Glutamatergic neuron (in vitro differentiated cells): Measurements from ENCODE around the gene HHIPL1. TPM values are rescaled to one million over a fixed set of nuclear protein-coding genes. Genes with fewer than 3 reads are reported as not detected.

Experiments
- DNase-seq: peaks from one replicate; pipeline ENCODE4 v3.0.0; 2022
- H3K27ac Mint-ChIP-seq: one replicate; pipeline ENCODE4 v1.8.0; 2020; ENCODE audit warnings: mild to moderate bottlenecking, mixed read lengths, inconsistent platforms; ENCODE audit not compliant: unreplicated experiment
- H3K27me3 Mint-ChIP-seq: one replicate; pipeline ENCODE4 v1.8.0; 2020; ENCODE audit warnings: mild to moderate bottlenecking, moderate library complexity, mixed read lengths, inconsistent platforms; ENCODE audit not compliant: unreplicated experiment
- H3K36me3 Mint-ChIP-seq: one replicate; pipeline ENCODE4 v1.8.0; 2020; ENCODE audit warnings: mild to moderate bottlenecking, mixed read lengths, inconsistent platforms; ENCODE audit not compliant: unreplicated experiment
- H3K4me1 Mint-ChIP-seq: one replicate; pipeline ENCODE4 v1.8.0; 2020; ENCODE audit warnings: mild to moderate bottlenecking, low read depth, mixed read lengths, inconsistent platforms; ENCODE audit not compliant: unreplicated experiment
- H3K4me3 Mint-ChIP-seq: one replicate; pipeline ENCODE4 v1.8.0; 2020; ENCODE audit warnings: mild to moderate bottlenecking, mixed read lengths, inconsistent platforms; ENCODE audit not compliant: unreplicated experiment
- H3K9me3 Mint-ChIP-seq: one replicate; pipeline ENCODE4 v1.8.0; 2020; ENCODE audit warnings: mild to moderate bottlenecking, moderate library complexity, mixed read lengths, inconsistent platforms; ENCODE audit not compliant: unreplicated experiment
- CTCF ChIP-seq: fragments of 200-600 bp; sonication (generic); IDR thresholded peaks from one replicate; pipeline ENCODE4 v1.5.0; 2021; ENCODE audit not compliant: partially characterized antibody, unreplicated experiment
- total RNA-seq: library from RNA; stranded (reverse); fragmentation: NEBNext Ultra II Directional; extraction: Animal tissue kit (Norgen Biotek cat#: 25700); gene quantifications from one replicate; pipeline ENCODE4 v1.2.1, GENCODE V29; 2021; ENCODE audit not compliant: unreplicated experiment

Gene HHIPL1
- total RNA-seq, 1 donor from 2014 or later: 0.47 TPM

DNA sequence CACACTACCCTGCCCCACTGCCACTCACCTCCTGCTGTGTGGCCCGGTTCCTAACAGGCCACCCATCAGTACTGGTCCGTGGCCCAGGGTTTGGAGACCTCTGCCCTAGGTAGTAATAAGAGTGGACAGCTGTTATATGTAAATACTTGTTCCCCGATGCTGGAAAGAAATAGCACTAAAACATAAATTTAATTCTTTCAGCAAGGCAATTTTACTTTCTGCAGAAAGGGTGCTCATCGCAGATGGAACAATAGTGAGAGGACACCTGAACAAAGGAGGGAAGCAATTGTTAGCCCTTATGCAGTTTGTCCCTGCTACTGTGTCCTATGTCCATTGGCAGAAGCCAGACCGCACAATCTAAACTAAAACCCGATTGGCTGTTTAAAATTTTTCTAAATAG is 33.3 kb downstream of the HHIPL1 start:
- H3K9me3 Mint-ChIP-seq: peaks cover 4% of the 10 kb centered on the region
- no peak for DNase-seq
- no peak for TF ChIP-seq CTCF
- no peaks in the 10 kb centered on the region for H3K4me1 Mint-ChIP-seq
- no peak overlapping the region for H3K4me3 Mint-ChIP-seq
- no peak overlapping the region for H3K27ac Mint-ChIP-seq
- H3K27me3 Mint-ChIP-seq: peaks cover 5% of the 10 kb centered on the region
- no peaks in the 10 kb centered on the region for H3K36me3 Mint-ChIP-seq

DNA sequence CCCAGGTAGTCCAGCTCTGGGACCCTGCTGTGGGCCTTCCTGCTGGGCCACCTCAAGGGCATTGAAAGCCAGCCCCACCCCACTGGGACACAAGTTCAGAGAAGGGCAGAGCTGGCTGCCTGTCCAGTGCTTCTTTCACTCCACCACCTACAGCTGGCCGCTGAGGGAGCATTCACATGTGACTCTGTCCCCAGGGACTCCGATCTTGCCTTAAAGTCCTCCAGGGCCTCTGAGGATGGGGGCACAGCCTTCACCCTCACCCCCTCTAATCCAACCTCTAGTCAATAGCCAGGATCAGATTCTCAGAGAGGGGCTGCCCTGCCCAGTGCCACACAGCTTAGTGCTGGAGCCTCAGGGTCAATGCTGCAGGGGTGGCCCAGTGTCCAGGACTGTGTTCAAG is 34.2 kb downstream of the HHIPL1 start:
- peaks cover 4% of the 10 kb centered on the region for H3K9me3 Mint-ChIP-seq
- no peak for TF ChIP-seq CTCF
- DNase-seq: no peak
- H3K27ac Mint-ChIP-seq: no peak overlapping the region
- H3K4me1 Mint-ChIP-seq: no peaks in the 10 kb centered on the region
- peaks cover 8% of the 10 kb centered on the region for H3K27me3 Mint-ChIP-seq
- H3K4me3 Mint-ChIP-seq: no peak overlapping the region
- H3K36me3 Mint-ChIP-seq: no peaks in the 10 kb centered on the region

DNA sequence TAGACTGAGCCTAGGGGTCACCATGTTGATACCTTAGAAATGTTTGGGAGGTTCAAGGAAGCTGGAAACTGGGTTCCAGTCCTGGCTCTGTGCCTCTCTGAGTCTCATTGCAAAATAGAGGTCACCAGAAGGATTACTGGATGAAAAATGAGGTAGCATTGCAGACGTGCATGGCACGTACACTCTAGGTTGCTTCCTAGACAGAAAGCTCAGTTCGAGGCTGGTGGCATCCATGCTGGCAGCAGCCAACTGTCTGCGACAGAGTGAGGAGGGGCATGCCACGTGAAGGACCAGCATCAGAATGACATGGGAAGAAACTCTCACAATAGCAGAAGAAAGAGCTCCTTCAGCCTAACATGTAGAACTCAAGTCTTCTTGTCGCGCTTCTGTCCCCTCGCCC is 34.6 kb downstream of the HHIPL1 start:
- H3K4me3 Mint-ChIP-seq: no peak overlapping the region
- H3K9me3 Mint-ChIP-seq: peaks cover 4% of the 10 kb centered on the region
- H3K4me1 Mint-ChIP-seq: no peaks in the 10 kb centered on the region
- peaks cover 8% of the 10 kb centered on the region for H3K27me3 Mint-ChIP-seq
- H3K36me3 Mint-ChIP-seq: no peaks in the 10 kb centered on the region
- H3K27ac Mint-ChIP-seq: no peak overlapping the region
- no peak for TF ChIP-seq CTCF
- no peak for DNase-seq

GRCh38 chr14:99679996-99680395 is 35.1 kb downstream of the HHIPL1 start:
- Mint-ChIP-seq H3K4me1 (no peaks in the 10 kb centered on the region), H3K36me3 (no peaks in the 10 kb centered on the region), H3K27me3 (peaks cover 8% of the 10 kb centered on the region), H3K9me3 (peaks cover 4% of the 10 kb centered on the region), H3K4me3 (no peak overlapping the region), H3K27ac (no peak overlapping the region)
- no peak for DNase-seq
- TF ChIP-seq CTCF: no peak

DNA sequence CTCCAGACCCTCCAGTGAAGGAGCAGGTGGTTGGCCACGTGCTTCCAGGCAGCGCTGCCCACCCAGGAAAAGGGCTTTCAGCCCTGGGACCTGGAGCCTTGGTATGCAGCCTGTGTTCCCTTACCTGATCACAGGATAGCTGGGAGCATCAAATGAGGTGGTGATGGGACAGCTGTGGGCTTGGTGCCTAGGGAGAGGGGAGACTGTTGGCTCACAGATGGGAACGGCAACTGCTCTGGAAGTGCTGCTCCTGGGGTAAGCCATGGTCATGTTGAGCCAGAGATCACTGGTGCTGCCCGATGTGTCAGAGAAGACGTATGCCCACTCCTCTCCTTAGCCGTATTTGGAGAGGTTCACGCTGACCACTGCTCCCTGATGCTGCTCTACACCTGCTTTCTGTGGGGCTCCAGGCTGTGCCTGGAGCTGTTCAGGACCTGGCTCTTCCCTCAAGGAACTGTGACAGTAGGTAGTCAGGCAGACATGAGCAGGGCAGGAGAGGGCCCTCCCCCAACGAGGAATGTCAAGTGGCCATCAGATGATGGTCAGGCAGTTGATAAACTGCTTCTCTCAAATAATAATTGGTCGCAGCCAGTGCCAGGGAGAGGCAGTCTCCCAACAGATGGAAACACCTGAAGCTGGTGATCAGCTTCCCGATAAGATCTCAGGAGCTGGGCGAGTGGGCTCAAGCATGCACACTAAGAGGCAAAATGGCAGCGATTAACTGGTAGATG is 36.3 kb downstream of the HHIPL1 start:
- no peaks in the 10 kb centered on the region for H3K36me3 Mint-ChIP-seq
- H3K27me3 Mint-ChIP-seq: peaks cover 8% of the 10 kb centered on the region
- peaks cover 7% of the 10 kb centered on the region for H3K4me1 Mint-ChIP-seq
- no peak for TF ChIP-seq CTCF
- H3K4me3 Mint-ChIP-seq: no peak overlapping the region
- DNase-seq: no peak
- H3K27ac Mint-ChIP-seq: no peak overlapping the region
- peaks cover 8% of the 10 kb centered on the region for H3K9me3 Mint-ChIP-seq
